Loucy (cell line): Measurements from ENCODE around the gene SLC6A6.

Experiments
- H2AFZ ChIP-seq: fragments of 200-600 bp; sonication (generic); 2 replicates; pipeline ENCODE4 v1.6.0; 2016; ENCODE audit warnings: antibody characterized with exemption, mild to moderate bottlenecking, low read length, moderate library complexity
- H3F3A ChIP-seq: fragments of 200-600 bp; 2 replicates; pipeline ENCODE4 v1.6.0; 2016; ENCODE audit warnings: antibody characterized with exemption, low read depth, mild to moderate bottlenecking
- H3K27me3 ChIP-seq: fragments of 200-600 bp; sonication (generic); 2 replicates; pipeline ENCODE4 v1.6.1; 2014; ENCODE audit warnings: low read length, mild to moderate bottlenecking; ENCODE audit not compliant: insufficient read depth, poor library complexity, severe bottlenecking
- H3K36me3 ChIP-seq: fragments of 200-600 bp; sonication (generic); 2 replicates; pipeline ENCODE4 v1.6.1; 2016; ENCODE audit warnings: low read length; ENCODE audit not compliant: insufficient read depth
- H3K4me1 ChIP-seq: fragments of 200-600 bp; sonication (generic); 2 replicates; pipeline ENCODE4 v1.5.1; 2014; ENCODE audit warnings: low read length, mild to moderate bottlenecking; ENCODE audit not compliant: insufficient read depth, poor library complexity, severe bottlenecking
- H3K4me2 ChIP-seq: fragments of 200-600 bp; sonication (generic); 2 replicates; pipeline ENCODE4 v1.6.0; 2014; ENCODE audit warnings: antibody characterized with exemption, low read length, low read depth, mild to moderate bottlenecking; ENCODE audit not compliant: poor library complexity, severe bottlenecking
- H3K4me3 ChIP-seq: fragments of 200-600 bp; sonication (generic); 2 replicates; pipeline ENCODE4 v1.5.1; 2014; ENCODE audit warnings: low read length, mild to moderate bottlenecking, mixed read lengths; ENCODE audit not compliant: poor library complexity, severe bottlenecking
- H3K79me2 ChIP-seq: fragments of 200-600 bp; sonication (generic); 2 replicates; pipeline ENCODE4 v1.6.1; 2014; ENCODE audit warnings: low read length; ENCODE audit not compliant: insufficient read depth
- H3K9ac ChIP-seq: fragments of 200-600 bp; sonication (generic); 2 replicates; pipeline ENCODE4 v1.6.0; 2014; ENCODE audit warnings: mild to moderate bottlenecking, low read depth, low read length, moderate library complexity; ENCODE audit not compliant: poor library complexity, severe bottlenecking
- H3K9me2 ChIP-seq: fragments of 200-600 bp; sonication (generic); replicated peaks from 2 replicates; pipeline ENCODE4 v1.6.1; 2016; ENCODE audit warnings: low read depth, low read length, mixed read lengths
- H3K9me3 ChIP-seq: fragments of 200-600 bp; sonication (generic); 2 replicates; pipeline ENCODE4 v1.6.1; 2014; ENCODE audit warnings: mild to moderate bottlenecking, antibody characterized with exemption, low read length, low read depth; ENCODE audit not compliant: insufficient read depth
- H4K20me1 ChIP-seq: fragments of 200-600 bp; sonication (generic); 2 replicates; pipeline ENCODE4 v1.6.0; 2014; ENCODE audit warnings: antibody characterized with exemption, low read length, mild to moderate bottlenecking; ENCODE audit not compliant: insufficient read depth, poor library complexity, severe bottlenecking
- CTCF ChIP-seq: fragments of 200-600 bp; sonication (generic); conservative IDR thresholded peaks from 2 replicates; pipeline ENCODE4 v1.5.1; 2014; ENCODE audit warnings: mild to moderate bottlenecking, antibody characterized with exemption, low read length
- EZH2phosphoT487 ChIP-seq: fragments of 200-600 bp; IDR thresholded peaks from 2 replicates; pipeline ENCODE4 v1.6.1; 2018; ENCODE audit warnings: antibody characterized with exemption, mild to moderate bottlenecking, moderate library complexity, borderline replicate concordance

SLC6A6 gene

GRCh38 chr3:14411988-14412387 lies 9.6 kb downstream of the SLC6A6 start:
- peaks cover 3% of the 10 kb centered on the region for H4K20me1 ChIP-seq
- no peak overlapping the region for H3K9ac ChIP-seq
- H3K4me3 ChIP-seq: no peak overlapping the region
- H3K9me3 ChIP-seq: no peaks in the 10 kb centered on the region
- H2AFZ ChIP-seq: no peak overlapping the region
- H3K4me1 ChIP-seq: peaks cover 31% of the 10 kb centered on the region
- peaks cover 59% of the 10 kb centered on the region for H3K79me2 ChIP-seq
- no peaks in the 10 kb centered on the region for H3K9me2 ChIP-seq
- TF ChIP-seq EZH2phosphoT487 (no peak), CTCF (peak; percentile 15; the same call in 1 of the 2 replicates)
- H3F3A ChIP-seq: no peaks in the 10 kb centered on the region
- H3K4me2 ChIP-seq: no peak overlapping the region
- H3K36me3 ChIP-seq: peaks cover 6% of the 10 kb centered on the region; the same call in 1 of the 2 replicates
- H3K27me3 ChIP-seq: no peaks in the 10 kb centered on the region

DNA sequence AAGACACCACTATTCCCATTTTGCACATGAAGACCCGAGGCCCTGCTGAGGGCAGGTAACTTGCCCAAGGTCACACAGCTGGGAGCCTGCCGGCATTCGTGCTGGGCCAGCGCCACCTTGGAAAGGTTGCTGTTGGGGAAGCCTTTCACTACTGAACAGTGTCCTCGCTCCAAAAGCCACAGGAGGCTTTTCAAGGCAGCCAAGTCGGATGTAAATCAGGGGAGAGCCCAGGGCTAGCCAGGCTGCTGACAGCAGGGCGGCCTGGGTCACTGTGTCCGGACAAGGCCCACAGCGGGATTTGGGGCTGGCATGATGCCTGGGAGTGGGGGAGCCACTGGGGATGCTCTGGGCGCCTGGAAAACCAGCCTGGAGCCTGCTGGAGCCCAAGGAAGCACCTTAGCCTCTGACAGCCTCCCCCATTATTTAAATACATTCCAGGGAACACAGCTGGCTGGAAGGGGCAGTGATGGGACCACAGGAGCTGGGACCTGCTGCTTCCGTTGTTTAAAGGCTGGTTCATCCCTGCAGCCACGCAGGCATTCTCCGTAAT lies 10.5 kb downstream of the SLC6A6 start:
- Histone ChIP-seq H3K9me3 (no peaks in the 10 kb centered on the region), H3K4me2 (no peak overlapping the region), H3F3A (no peaks in the 10 kb centered on the region), H3K36me3 (peaks cover 11% of the 10 kb centered on the region; the same call in 1 of the 2 replicates), H3K4me3 (no peak overlapping the region), H3K27me3 (no peaks in the 10 kb centered on the region), H3K4me1 (peaks cover 24% of the 10 kb centered on the region), H3K79me2 (peaks cover 50% of the 10 kb centered on the region), H3K9me2 (no peaks in the 10 kb centered on the region), H4K20me1 (peaks cover 3% of the 10 kb centered on the region), H2AFZ (no peak overlapping the region), H3K9ac (no peak overlapping the region)
- no peak for TF ChIP-seq CTCF
- TF ChIP-seq EZH2phosphoT487: no peak

GRCh38 chr3:14413381-14414071 lies 11.1 kb downstream of the SLC6A6 start:
- H3F3A ChIP-seq: no peaks in the 10 kb centered on the region
- no peak overlapping the region for H3K4me3 ChIP-seq
- H3K9ac ChIP-seq: no peak overlapping the region
- no peaks in the 10 kb centered on the region for H3K27me3 ChIP-seq
- no peaks in the 10 kb centered on the region for H3K9me2 ChIP-seq
- H2AFZ ChIP-seq: no peak overlapping the region
- H3K36me3 ChIP-seq: peaks cover 18% of the 10 kb centered on the region; the same call in 1 of the 2 replicates
- peaks cover 44% of the 10 kb centered on the region for H3K79me2 ChIP-seq
- H3K9me3 ChIP-seq: no peaks in the 10 kb centered on the region
- TF ChIP-seq EZH2phosphoT487: no peak
- TF ChIP-seq CTCF: no peak
- peaks cover 24% of the 10 kb centered on the region for H3K4me1 ChIP-seq
- peaks cover 3% of the 10 kb centered on the region for H4K20me1 ChIP-seq
- no peak overlapping the region for H3K4me2 ChIP-seq
